Measurements from ENCODE around the gene TUBB2B. TPM values are rescaled to one million over a fixed set of nuclear protein-coding genes. Genes with fewer than 3 reads are reported as not detected.

TUBB2B gene
- total and polyA plus RNA-seq, 2 experiments from 2014 or later, result 29.8 to 57.6 TPM

GRCh38 chr6:3266170-3266569 is 38.7 kb upstream of the TUBB2B start:
- Histone ChIP-seq H3K27me3 (no peaks in the 10 kb centered on the region), H3K36me3 (peaks cover 11% of the 10 kb centered on the region), H3K27ac (no peak overlapping the region), H3K4me1 (ENCODE audit: low read depth) (no peaks in the 10 kb centered on the region), H3K4me3 (no peak overlapping the region), H3K9me3 (ENCODE audit: low read depth) (no peaks in the 10 kb centered on the region)
- DNase-seq (ENCODE audit: low read depth in 1 of 2, low spot score in 1 of 2), result no peak
- TF ChIP-seq, protein P1, sequence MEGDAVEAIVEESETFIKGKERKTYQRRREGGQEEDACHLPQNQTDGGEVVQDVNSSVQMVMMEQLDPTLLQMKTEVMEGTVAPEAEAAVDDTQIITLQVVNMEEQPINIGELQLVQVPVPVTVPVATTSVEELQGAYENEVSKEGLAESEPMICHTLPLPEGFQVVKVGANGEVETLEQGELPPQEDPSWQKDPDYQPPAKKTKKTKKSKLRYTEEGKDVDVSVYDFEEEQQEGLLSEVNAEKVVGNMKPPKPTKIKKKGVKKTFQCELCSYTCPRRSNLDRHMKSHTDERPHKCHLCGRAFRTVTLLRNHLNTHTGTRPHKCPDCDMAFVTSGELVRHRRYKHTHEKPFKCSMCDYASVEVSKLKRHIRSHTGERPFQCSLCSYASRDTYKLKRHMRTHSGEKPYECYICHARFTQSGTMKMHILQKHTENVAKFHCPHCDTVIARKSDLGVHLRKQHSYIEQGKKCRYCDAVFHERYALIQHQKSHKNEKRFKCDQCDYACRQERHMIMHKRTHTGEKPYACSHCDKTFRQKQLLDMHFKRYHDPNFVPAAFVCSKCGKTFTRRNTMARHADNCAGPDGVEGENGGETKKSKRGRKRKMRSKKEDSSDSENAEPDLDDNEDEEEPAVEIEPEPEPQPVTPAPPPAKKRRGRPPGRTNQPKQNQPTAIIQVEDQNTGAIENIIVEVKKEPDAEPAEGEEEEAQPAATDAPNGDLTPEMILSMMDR (IDR thresholded peaks at IDR 0.05; ENCODE audit: low read depth, low read length), result no peak

DNA sequence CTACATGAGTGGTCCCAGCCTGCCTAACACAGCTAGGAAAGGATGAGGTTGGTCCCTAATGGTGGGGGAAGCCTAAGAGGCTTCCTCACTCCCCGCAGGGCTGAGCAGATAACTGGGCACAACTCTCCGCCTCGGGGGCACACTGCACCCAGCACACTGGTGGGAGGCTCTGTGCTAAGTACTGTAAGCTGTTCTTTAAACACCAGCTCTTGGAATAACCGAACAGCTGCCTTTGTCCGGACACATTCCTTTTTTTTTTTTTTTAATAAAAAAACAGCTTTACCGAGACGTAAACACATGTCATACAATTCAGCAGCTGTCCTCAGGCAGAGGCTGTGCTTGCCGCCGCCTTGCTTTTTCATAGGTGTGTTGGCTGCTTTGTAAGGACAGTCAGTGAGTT is 38.2 kb upstream of the TUBB2B start:
- Histone ChIP-seq H3K27ac (no peak overlapping the region), H3K27me3 (no peaks in the 10 kb centered on the region), H3K4me1 (ENCODE audit: low read depth) (no peaks in the 10 kb centered on the region), H3K36me3 (peaks cover 9% of the 10 kb centered on the region), H3K4me3 (no peak overlapping the region), H3K9me3 (ENCODE audit: low read depth) (no peaks in the 10 kb centered on the region)
- no peak for DNase-seq (ENCODE audit: low read depth in 1 of 2, low spot score in 1 of 2)
- TF ChIP-seq, protein P1 (IDR thresholded peaks at IDR 0.05; ENCODE audit: low read depth, low read length), result no peak

GRCh38 chr6:3264356-3264755 is 36.9 kb upstream of the TUBB2B start:
- H3K9me3 ChIP-seq (ENCODE audit: low read depth), result no peaks in the 10 kb centered on the region
- no peak overlapping the region for H3K27ac ChIP-seq
- peaks cover 7% of the 10 kb centered on the region for H3K36me3 ChIP-seq
- TF ChIP-seq, protein P1 (IDR thresholded peaks at IDR 0.05; ENCODE audit: low read depth, low read length), result no peak
- DNase-seq (ENCODE audit: low read depth in 1 of 2, low spot score in 1 of 2), result no peak
- no peaks in the 10 kb centered on the region for H3K27me3 ChIP-seq
- no peak overlapping the region for H3K4me3 ChIP-seq
- peaks cover 4% of the 10 kb centered on the region for H3K4me1 ChIP-seq (ENCODE audit: low read depth)

DNA sequence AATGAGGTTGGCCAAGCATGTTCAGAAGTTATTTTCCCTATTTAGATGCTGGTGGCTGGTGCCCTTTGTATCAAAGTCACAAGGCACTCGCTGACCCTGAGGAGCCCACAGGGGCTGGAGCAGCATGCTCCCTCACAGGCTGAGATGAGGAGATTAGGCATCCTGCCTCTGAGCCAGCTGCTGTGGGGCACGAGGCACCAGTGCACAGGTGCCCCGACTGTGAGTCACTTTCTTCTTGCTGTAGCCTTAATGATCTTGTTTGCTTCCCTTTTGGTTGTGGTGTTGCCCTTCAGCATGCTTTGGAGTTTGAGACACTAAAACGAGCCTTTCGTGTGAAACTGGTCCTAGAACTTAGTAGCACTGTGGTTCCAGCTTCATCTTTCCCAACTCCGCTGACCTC is 35.6 kb upstream of the TUBB2B start:
- no peak for DNase-seq (ENCODE audit: low read depth in 1 of 2, low spot score in 1 of 2)
- H3K27ac ChIP-seq, result no peak overlapping the region
- H3K36me3 ChIP-seq, result peaks cover 5% of the 10 kb centered on the region
- TF ChIP-seq, protein P1 (IDR thresholded peaks at IDR 0.05; ENCODE audit: low read depth, low read length), result no peak
- H3K4me1 ChIP-seq (ENCODE audit: low read depth), result peaks cover 4% of the 10 kb centered on the region
- no peak overlapping the region for H3K4me3 ChIP-seq
- no peaks in the 10 kb centered on the region for H3K27me3 ChIP-seq
- H3K9me3 ChIP-seq (ENCODE audit: low read depth), result no peaks in the 10 kb centered on the region

GRCh38 chr6:3261921-3262320 is 34.5 kb upstream of the TUBB2B start:
- H3K4me3 ChIP-seq, result no peak overlapping the region
- peaks cover 5% of the 10 kb centered on the region for H3K36me3 ChIP-seq
- no peak overlapping the region for H3K27ac ChIP-seq
- H3K4me1 ChIP-seq (ENCODE audit: low read depth), result peaks cover 4% of the 10 kb centered on the region
- no peak for DNase-seq (ENCODE audit: low read depth in 1 of 2, low spot score in 1 of 2)
- H3K27me3 ChIP-seq, result no peaks in the 10 kb centered on the region
- TF ChIP-seq, protein P1 (IDR thresholded peaks at IDR 0.05; ENCODE audit: low read depth, low read length), result no peak
- H3K9me3 ChIP-seq (ENCODE audit: low read depth), result no peaks in the 10 kb centered on the region

DNA sequence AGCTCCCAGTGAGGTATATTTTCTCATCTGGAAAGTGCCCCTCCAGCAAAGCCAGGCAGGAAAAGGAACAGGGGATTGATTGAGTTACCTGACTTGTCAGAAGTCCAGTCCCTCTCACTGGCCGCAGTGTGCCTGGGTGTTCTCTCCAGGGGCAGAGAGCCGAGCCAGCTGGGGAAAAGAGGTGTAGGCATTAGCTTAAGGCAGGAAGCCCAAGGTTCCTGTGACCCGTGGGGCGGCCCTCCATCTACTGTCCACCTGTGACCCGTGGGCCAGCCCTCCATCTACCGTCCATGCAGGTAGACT is 34.0 kb upstream of the TUBB2B start:
- Histone ChIP-seq H3K9me3 (ENCODE audit: low read depth) (no peaks in the 10 kb centered on the region), H3K27me3 (no peaks in the 10 kb centered on the region), H3K4me1 (ENCODE audit: low read depth) (peaks cover 4% of the 10 kb centered on the region), H3K4me3 (no peak overlapping the region), H3K36me3 (peaks cover 5% of the 10 kb centered on the region), H3K27ac (no peak overlapping the region)
- DNase-seq (ENCODE audit: low read depth in 1 of 2, low spot score in 1 of 2), result no peak
- TF ChIP-seq, protein P1 (IDR thresholded peaks at IDR 0.05; ENCODE audit: low read depth, low read length), result no peak

All from cardiac muscle cell (in vitro differentiated cells and primary cell).